SU-DHL-6 (cell line): ENCODE results near the gene FEN1.

Source experiments
- EZH2phosphoT487 ChIP-seq: fragments of 200-600 bp; sonication (generic), shearing (Covaris generic); conservative IDR thresholded peaks from 2 replicates; pipeline ENCODE4 v1.6.1; 2018; ENCODE audit warnings: mild to moderate bottlenecking, antibody characterized with exemption, low read length, moderate library complexity, mixed read lengths
- TF ChIP-seq, protein P1 (sequence below): fragments of 200-600 bp; sonication (generic); IDR thresholded peaks from one replicate; pipeline ENCODE4 v1.5.1; 2017; ENCODE audit warnings: antibody characterized with exemption, mild to moderate bottlenecking, low read length, moderate library complexity; ENCODE audit not compliant: insufficient read depth, poor library complexity, severe bottlenecking

DNA sequence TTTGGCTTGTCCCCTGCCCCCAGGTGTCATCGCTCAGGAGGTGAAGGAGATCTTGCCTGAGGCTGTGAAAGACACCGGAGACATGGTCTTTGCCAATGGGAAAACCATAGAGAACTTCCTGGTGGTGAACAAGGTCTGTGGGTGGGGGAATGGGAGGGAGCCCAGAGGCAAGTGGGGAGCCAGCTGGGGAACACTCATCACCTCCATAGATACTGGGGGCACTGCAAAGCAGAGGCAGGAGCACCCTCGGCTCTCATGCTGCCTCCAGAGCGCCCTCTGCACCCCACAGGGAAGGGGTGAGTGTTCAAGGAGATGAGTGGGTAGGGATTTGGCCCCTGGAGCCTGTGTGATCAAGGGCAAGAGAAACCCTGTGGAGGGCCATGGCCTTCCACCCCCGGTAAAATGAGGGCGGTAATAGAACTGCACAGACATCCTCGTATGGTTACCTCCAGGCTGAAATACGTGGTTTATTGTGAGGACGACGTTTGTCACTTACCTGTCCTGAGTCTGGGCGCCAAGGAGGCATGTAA lies 14.3 kb upstream of the FEN1 start:
- TF ChIP-seq, protein P1, sequence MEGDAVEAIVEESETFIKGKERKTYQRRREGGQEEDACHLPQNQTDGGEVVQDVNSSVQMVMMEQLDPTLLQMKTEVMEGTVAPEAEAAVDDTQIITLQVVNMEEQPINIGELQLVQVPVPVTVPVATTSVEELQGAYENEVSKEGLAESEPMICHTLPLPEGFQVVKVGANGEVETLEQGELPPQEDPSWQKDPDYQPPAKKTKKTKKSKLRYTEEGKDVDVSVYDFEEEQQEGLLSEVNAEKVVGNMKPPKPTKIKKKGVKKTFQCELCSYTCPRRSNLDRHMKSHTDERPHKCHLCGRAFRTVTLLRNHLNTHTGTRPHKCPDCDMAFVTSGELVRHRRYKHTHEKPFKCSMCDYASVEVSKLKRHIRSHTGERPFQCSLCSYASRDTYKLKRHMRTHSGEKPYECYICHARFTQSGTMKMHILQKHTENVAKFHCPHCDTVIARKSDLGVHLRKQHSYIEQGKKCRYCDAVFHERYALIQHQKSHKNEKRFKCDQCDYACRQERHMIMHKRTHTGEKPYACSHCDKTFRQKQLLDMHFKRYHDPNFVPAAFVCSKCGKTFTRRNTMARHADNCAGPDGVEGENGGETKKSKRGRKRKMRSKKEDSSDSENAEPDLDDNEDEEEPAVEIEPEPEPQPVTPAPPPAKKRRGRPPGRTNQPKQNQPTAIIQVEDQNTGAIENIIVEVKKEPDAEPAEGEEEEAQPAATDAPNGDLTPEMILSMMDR: no peak
- no peak for TF ChIP-seq EZH2phosphoT487
